Right atrium auricular region (tissue), 2 donors: ENCODE results near the gene GID4. TPM values are rescaled to one million over a fixed set of nuclear protein-coding genes. Genes with fewer than 3 reads are reported as not detected.
"Not testable (repeated sequence)": the region's sequence is repeated elsewhere in the genome, so short reads cannot be mapped to it uniquely, and the experiment has no call there.

Experiments used
- DNase-seq: peaks from one replicate; pipeline ENCODE4 v3.0.0-alpha.2; 2019; ENCODE audit warnings: low spot score
- H3K27ac ChIP-seq, 2 donors: fragments of 200-600 bp; sonication (generic); 1 replicate in 1 of 2; 2 replicates in 1 of 2; pipeline ENCODE4 v1.5.1; 2016 to 2019
- H3K27me3 ChIP-seq, 2 donors: fragments of 200-600 bp; sonication (generic); one replicate each; pipeline versions ENCODE4 v1.5.1 to v1.6.0; 2017 to 2019
- H3K36me3 ChIP-seq: fragments of 200-600 bp; sonication (generic); one replicate; pipeline ENCODE4 v1.5.1; 2016
- H3K4me1 ChIP-seq, 2 donors: fragments of 200-600 bp; sonication (generic); one replicate each; pipeline versions ENCODE4 v1.5.1 to v1.6.0; 2017 to 2019
- H3K4me3 ChIP-seq, 2 donors: fragments of 200-600 bp; sonication (generic); 1 replicate in 1 of 2; 2 replicates in 1 of 2; pipeline ENCODE4 v1.5.1; 2017 to 2019; ENCODE audit warnings: mild to moderate bottlenecking in 1 of 2, moderate library complexity in 1 of 2
- H3K9me3 ChIP-seq, 2 donors: fragments of 200-600 bp; sonication (generic); one replicate each; pipeline ENCODE4 v1.5.1; 2019
- total RNA-seq, 2 donors: library from RNA; depleted of rRNA; stranded (reverse); fragments of >200 nt; gene quantifications; one replicate each; pipeline ENCODE4 v1.1.0, GENCODE V29; 2016
- TF ChIP-seq, protein P1 (sequence below), 2 donors: fragments of 200-600 bp; sonication (generic); IDR thresholded peaks; one replicate each; pipeline ENCODE4 v1.5.1; 2019; ENCODE audit warnings: antibody characterized with exemption in 2 of 2

GID4 gene
- total RNA-seq, 2 donors from 2014 or later, result 14.0 to 22.1 TPM

DNA sequence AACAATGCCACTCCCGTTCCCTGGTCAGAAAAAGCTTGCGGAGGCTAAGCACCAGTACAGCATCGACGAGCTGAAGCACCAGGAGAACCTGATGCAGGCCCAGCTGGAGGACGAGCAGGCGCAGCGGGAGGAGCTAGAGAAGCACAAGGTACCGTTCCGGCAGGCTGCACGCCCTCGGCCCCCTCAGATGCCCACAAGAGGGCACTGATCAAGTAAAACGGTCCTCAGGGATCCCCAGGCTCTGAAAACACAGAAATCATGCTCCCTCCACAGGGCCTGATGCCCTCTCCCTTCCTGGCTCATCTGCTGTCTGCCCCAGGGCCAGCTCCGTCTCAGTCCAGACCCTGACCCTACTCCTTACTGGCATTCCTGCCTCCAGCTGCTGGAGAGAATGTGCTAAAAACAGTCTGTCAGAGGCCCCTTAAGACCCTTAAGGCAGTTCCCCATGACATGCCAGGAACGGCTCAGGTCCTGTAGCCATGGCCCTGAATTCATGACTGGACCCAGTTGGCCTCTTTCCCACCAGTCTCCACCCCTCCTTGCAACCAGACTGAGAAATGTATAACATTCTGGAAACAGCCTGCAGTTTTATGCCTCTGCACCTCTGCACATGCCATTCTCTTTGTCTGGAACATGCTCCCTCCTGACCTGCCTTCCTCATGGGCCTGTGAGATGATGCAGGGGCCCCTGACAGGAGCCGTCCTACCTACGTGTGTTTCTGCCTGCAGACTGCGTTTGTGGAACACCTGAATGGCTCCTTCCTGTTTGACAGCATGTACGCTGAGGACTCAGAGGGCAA is 44.7 kb upstream of the GID4 start:
- TF ChIP-seq, protein P1, sequence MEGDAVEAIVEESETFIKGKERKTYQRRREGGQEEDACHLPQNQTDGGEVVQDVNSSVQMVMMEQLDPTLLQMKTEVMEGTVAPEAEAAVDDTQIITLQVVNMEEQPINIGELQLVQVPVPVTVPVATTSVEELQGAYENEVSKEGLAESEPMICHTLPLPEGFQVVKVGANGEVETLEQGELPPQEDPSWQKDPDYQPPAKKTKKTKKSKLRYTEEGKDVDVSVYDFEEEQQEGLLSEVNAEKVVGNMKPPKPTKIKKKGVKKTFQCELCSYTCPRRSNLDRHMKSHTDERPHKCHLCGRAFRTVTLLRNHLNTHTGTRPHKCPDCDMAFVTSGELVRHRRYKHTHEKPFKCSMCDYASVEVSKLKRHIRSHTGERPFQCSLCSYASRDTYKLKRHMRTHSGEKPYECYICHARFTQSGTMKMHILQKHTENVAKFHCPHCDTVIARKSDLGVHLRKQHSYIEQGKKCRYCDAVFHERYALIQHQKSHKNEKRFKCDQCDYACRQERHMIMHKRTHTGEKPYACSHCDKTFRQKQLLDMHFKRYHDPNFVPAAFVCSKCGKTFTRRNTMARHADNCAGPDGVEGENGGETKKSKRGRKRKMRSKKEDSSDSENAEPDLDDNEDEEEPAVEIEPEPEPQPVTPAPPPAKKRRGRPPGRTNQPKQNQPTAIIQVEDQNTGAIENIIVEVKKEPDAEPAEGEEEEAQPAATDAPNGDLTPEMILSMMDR (IDR thresholded peaks at IDR 0.05), result peak in 1 of 2 donors; percentile 64
- no peaks in the 10 kb centered on the region for H3K36me3 ChIP-seq
- no peaks in the 10 kb centered on the region for H3K9me3 ChIP-seq
- H3K4me1 ChIP-seq, result peaks cover 0 to 9% of the 10 kb centered on the region in 2 donors
- no peak overlapping the region for H3K27ac ChIP-seq
- no peak overlapping the region for H3K4me3 ChIP-seq
- H3K27me3 ChIP-seq, result no peaks in the 10 kb centered on the region
- DNase-seq, result no peak

DNA sequence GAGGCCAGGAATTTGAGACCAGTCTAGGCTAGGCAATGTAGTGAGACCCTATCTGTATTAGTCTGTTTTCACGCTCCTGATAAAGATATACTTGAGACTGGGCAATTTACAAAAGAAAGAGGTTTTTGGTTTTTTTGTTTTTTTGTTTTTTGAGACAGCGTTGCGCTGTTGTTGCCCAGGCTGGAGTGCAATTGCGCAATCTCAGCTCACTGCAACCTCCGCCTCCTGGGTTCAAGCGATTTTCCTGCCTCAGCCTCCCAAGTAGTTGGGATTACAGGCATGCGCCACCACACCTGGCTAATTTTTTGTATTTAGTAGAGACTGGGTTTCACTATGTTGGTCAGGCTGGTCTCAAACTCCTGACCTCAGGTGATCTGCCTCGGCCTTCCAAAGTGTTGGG is 43.3 kb upstream of the GID4 start:
- not testable (repeated sequence) for H3K9me3 ChIP-seq, H3K27me3 ChIP-seq, H3K4me1 ChIP-seq, DNase-seq, H3K27ac ChIP-seq, H3K4me3 ChIP-seq, H3K36me3 ChIP-seq

DNA sequence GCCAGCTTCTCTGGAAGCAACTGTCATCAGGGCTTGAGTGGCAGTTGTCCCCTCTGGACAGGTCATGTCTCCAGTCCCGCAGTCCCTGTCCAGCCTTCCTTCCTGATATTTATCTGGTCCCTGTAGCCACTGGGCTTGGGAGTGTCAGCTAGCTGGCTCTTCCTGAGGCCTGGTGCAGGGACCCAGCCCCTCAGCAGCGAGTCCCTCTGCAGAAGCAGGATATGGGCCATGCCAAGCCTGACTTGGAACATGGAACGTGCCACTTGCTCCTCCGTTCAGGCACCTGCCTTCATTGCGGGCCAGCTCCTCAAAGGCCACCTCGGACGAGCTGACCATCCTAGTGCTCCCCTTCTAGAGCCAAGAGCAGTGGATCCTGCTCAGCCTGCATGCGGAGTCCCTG is 40.3 kb upstream of the GID4 start:
- Histone ChIP-seq H3K27ac (no peak overlapping the region), H3K4me3 (no peak overlapping the region), H3K4me1 (peaks cover 0 to 9% of the 10 kb centered on the region in 2 donors), H3K9me3 (no peaks in the 10 kb centered on the region), H3K27me3 (no peaks in the 10 kb centered on the region), H3K36me3 (no peaks in the 10 kb centered on the region)
- no peak for DNase-seq
- TF ChIP-seq, protein P1 (IDR thresholded peaks at IDR 0.05), result no peak

DNA sequence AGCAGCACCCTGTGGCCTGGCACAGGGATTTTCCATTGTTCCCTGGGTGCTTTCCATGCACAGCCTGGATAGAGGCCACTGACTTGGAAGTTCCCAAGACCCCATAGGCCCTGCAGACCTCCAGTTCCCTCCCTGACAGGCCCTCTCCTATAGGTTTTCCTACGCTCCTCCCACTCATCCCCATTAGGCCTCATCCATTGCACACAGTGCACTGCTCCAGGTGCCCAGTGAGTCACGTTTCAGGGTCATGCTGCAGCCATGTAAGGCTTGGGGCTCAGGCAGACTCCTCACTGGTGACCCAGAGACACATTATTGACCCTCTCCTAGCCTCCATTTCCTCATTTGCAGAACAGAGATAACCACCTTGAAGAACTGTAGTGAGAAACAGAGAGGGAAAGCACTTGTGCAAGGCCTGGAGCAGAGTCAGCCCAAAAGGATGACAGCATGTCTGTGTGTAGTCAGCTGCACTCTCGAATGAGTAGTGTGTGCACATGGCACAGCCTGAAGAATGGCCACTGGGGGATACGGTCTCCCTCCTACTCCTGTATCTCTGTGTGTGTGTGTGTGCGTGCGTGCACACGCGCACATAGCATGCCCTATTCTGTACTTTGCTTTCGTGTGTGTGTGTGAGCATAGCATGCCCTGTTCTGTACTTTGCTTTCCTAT is 39.7 kb upstream of the GID4 start:
- Histone ChIP-seq H3K4me3 (no peak overlapping the region), H3K27ac (no peak overlapping the region), H3K27me3 (no peaks in the 10 kb centered on the region), H3K4me1 (peaks cover 0 to 5% of the 10 kb centered on the region in 2 donors), H3K36me3 (no peaks in the 10 kb centered on the region), H3K9me3 (no peaks in the 10 kb centered on the region)
- TF ChIP-seq, protein P1 (IDR thresholded peaks at IDR 0.05), result no peak
- DNase-seq, result no peak

DNA sequence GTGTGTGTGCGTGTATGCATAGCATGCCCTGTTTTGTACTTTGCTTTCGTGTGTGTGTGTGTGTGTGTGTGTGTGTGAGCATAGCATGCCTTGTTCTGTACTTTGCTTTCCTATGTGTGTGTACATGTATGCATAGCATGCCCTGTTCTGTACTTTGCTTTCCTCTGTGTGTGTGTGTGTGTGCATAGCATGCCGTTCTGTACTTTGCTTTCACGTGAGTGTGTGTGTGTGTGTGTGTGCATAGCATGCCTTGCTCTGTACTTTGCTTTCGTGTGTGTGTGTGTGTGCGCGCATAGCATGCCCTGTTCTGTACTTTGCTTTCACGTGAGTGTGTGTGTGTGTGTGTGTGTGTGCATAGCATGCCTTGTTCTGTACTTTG is 39.2 kb upstream of the GID4 start:
- no peak for DNase-seq
- Histone ChIP-seq H3K4me3 (no peak overlapping the region), H3K27me3 (no peaks in the 10 kb centered on the region), H3K4me1 (no peaks in the 10 kb centered on the region), H3K36me3 (no peaks in the 10 kb centered on the region), H3K9me3 (no peaks in the 10 kb centered on the region), H3K27ac (no peak overlapping the region)
- TF ChIP-seq, protein P1 (IDR thresholded peaks at IDR 0.05), result no peak

DNA sequence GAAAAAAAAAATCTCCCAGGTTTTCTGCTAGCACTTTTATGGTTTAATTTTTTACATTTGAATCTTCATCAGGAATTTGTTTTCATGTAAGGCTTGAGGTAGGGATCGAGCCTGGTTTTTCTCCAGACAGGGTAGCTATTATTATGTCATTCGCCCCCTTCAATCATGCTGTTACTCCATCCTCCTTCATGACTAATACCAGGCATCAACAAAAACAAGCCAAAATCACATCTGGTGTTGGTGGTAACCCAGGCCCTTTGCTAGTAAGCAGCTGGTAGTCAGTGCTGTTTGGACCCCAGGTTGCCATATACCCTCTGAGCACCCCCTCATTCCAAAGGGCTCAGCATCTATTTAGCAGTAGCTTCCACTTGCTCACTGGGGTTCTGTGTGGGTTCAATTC is 37.0 kb upstream of the GID4 start:
- TF ChIP-seq, protein P1 (IDR thresholded peaks at IDR 0.05), result no peak
- H3K36me3 ChIP-seq, result no peaks in the 10 kb centered on the region

More for the DNA sequence above, 37.0 kb upstream of the GID4 start:
- no peaks in the 10 kb centered on the region for H3K9me3 ChIP-seq
- H3K4me3 ChIP-seq, result no peak overlapping the region
- H3K4me1 ChIP-seq, result no peaks in the 10 kb centered on the region
- DNase-seq, result no peak
- no peaks in the 10 kb centered on the region for H3K27me3 ChIP-seq
- H3K27ac ChIP-seq, result no peak overlapping the region
